Loucy (cell line): ENCODE measurements around the gene MYO1D.

Experiments
- H2AFZ ChIP-seq: fragments of 200-600 bp; sonication (generic); 2 replicates; pipeline ENCODE4 v1.6.0; 2016; ENCODE audit warnings: antibody characterized with exemption, mild to moderate bottlenecking, low read length, moderate library complexity
- H3F3A ChIP-seq: fragments of 200-600 bp; 2 replicates; pipeline ENCODE4 v1.6.0; 2016; ENCODE audit warnings: antibody characterized with exemption, low read depth, mild to moderate bottlenecking
- H3K27me3 ChIP-seq: fragments of 200-600 bp; sonication (generic); 2 replicates; pipeline ENCODE4 v1.6.1; 2014; ENCODE audit warnings: low read length, mild to moderate bottlenecking; ENCODE audit not compliant: insufficient read depth, poor library complexity, severe bottlenecking
- H3K36me3 ChIP-seq: fragments of 200-600 bp; sonication (generic); 2 replicates; pipeline ENCODE4 v1.6.1; 2016; ENCODE audit warnings: low read length; ENCODE audit not compliant: insufficient read depth
- H3K4me1 ChIP-seq: fragments of 200-600 bp; sonication (generic); 2 replicates; pipeline ENCODE4 v1.5.1; 2014; ENCODE audit warnings: low read length, mild to moderate bottlenecking; ENCODE audit not compliant: insufficient read depth, poor library complexity, severe bottlenecking
- H3K4me2 ChIP-seq: fragments of 200-600 bp; sonication (generic); 2 replicates; pipeline ENCODE4 v1.6.0; 2014; ENCODE audit warnings: antibody characterized with exemption, low read length, low read depth, mild to moderate bottlenecking; ENCODE audit not compliant: poor library complexity, severe bottlenecking
- H3K4me3 ChIP-seq: fragments of 200-600 bp; sonication (generic); 2 replicates; pipeline ENCODE4 v1.5.1; 2014; ENCODE audit warnings: low read length, mild to moderate bottlenecking, mixed read lengths; ENCODE audit not compliant: poor library complexity, severe bottlenecking
- H3K79me2 ChIP-seq: fragments of 200-600 bp; sonication (generic); 2 replicates; pipeline ENCODE4 v1.6.1; 2014; ENCODE audit warnings: low read length; ENCODE audit not compliant: insufficient read depth
- H3K9ac ChIP-seq: fragments of 200-600 bp; sonication (generic); 2 replicates; pipeline ENCODE4 v1.6.0; 2014; ENCODE audit warnings: mild to moderate bottlenecking, low read depth, low read length, moderate library complexity; ENCODE audit not compliant: poor library complexity, severe bottlenecking
- H3K9me2 ChIP-seq: fragments of 200-600 bp; sonication (generic); replicated peaks from 2 replicates; pipeline ENCODE4 v1.6.1; 2016; ENCODE audit warnings: low read depth, low read length, mixed read lengths
- H3K9me3 ChIP-seq: fragments of 200-600 bp; sonication (generic); 2 replicates; pipeline ENCODE4 v1.6.1; 2014; ENCODE audit warnings: mild to moderate bottlenecking, antibody characterized with exemption, low read length, low read depth; ENCODE audit not compliant: insufficient read depth
- H4K20me1 ChIP-seq: fragments of 200-600 bp; sonication (generic); 2 replicates; pipeline ENCODE4 v1.6.0; 2014; ENCODE audit warnings: antibody characterized with exemption, low read length, mild to moderate bottlenecking; ENCODE audit not compliant: insufficient read depth, poor library complexity, severe bottlenecking
- CTCF ChIP-seq: fragments of 200-600 bp; sonication (generic); conservative IDR thresholded peaks from 2 replicates; pipeline ENCODE4 v1.5.1; 2014; ENCODE audit warnings: mild to moderate bottlenecking, antibody characterized with exemption, low read length
- EZH2phosphoT487 ChIP-seq: fragments of 200-600 bp; IDR thresholded peaks from 2 replicates; pipeline ENCODE4 v1.6.1; 2018; ENCODE audit warnings: antibody characterized with exemption, mild to moderate bottlenecking, moderate library complexity, borderline replicate concordance

Gene MYO1D

GRCh38 chr17:32875923-32876416, 954 bp downstream of the MYO1D start:
- no peak overlapping the region for H3K4me2 ChIP-seq
- no peak overlapping the region for H3K4me3 ChIP-seq
- no peaks in the 10 kb centered on the region for H3K79me2 ChIP-seq
- no peaks in the 10 kb centered on the region for H3K9me2 ChIP-seq
- no peak overlapping the region for H3K9ac ChIP-seq
- no peaks in the 10 kb centered on the region for H3F3A ChIP-seq
- no peaks in the 10 kb centered on the region for H3K4me1 ChIP-seq
- H3K27me3 ChIP-seq: no peaks in the 10 kb centered on the region
- H3K36me3 ChIP-seq: no peaks in the 10 kb centered on the region
- H3K9me3 ChIP-seq: no peaks in the 10 kb centered on the region
- H2AFZ ChIP-seq: no peak overlapping the region
- TF ChIP-seq EZH2phosphoT487 (no peak), CTCF (no peak)
- no peaks in the 10 kb centered on the region for H4K20me1 ChIP-seq

- Histone ChIP-seq H3K4me1 (no peaks in the 10 kb centered on the region), H3K4me2 (no peak overlapping the region), H3K36me3 (no peaks in the 10 kb centered on the region), H4K20me1 (no peaks in the 10 kb centered on the region), H3F3A (no peaks in the 10 kb centered on the region), H3K79me2 (no peaks in the 10 kb centered on the region), H3K9ac (no peak overlapping the region), H2AFZ (no peak overlapping the region), H3K27me3 (no peaks in the 10 kb centered on the region), H3K9me2 (no peaks in the 10 kb centered on the region), H3K9me3 (no peaks in the 10 kb centered on the region), H3K4me3 (no peak overlapping the region)
- TF ChIP-seq CTCF: no peak
- no peak for TF ChIP-seq EZH2phosphoT487
Measured at GRCh38 chr17:32875230-32875917, 1.6 kb downstream of the MYO1D start.

- H3K4me1 ChIP-seq: no peaks in the 10 kb centered on the region
- H3K79me2 ChIP-seq: no peaks in the 10 kb centered on the region
- no peaks in the 10 kb centered on the region for H3F3A ChIP-seq
- no peaks in the 10 kb centered on the region for H3K9me3 ChIP-seq
- H2AFZ ChIP-seq: no peak overlapping the region
- H3K36me3 ChIP-seq: no peaks in the 10 kb centered on the region
- no peaks in the 10 kb centered on the region for H4K20me1 ChIP-seq
- H3K4me3 ChIP-seq: no peak overlapping the region
- H3K27me3 ChIP-seq: no peaks in the 10 kb centered on the region
- no peak overlapping the region for H3K9ac ChIP-seq
- no peak overlapping the region for H3K4me2 ChIP-seq
- TF ChIP-seq EZH2phosphoT487 (no peak), CTCF (no peak)
- no peaks in the 10 kb centered on the region for H3K9me2 ChIP-seq
Measured at GRCh38 chr17:32873114-32873513, 3.8 kb downstream of the MYO1D start.
